Liver (tissue), 9 donors: ENCODE measurements around the gene COPE. TPM values are rescaled to one million over a fixed set of nuclear protein-coding genes. Genes with fewer than 3 reads are reported as not detected.

ENCODE experiments used
- DNase-seq: peaks from one replicate; pipeline ENCODE4 v3.0.0-alpha.2; 2017; ENCODE audit warnings: low spot score
- H3K27ac ChIP-seq, 2 donors: one replicate each; pipeline ENCODE4 v1.7.0; 2013; ENCODE audit warnings: inconsistent platforms in 2 of 2, low read length in 2 of 2, control low read depth in 1 of 2, low read depth in 1 of 2, mild to moderate bottlenecking in 1 of 2
- H3K27me3 ChIP-seq, 4 donors: one replicate each; pipeline versions ENCODE4 v1.6.1 to v1.7.0; 2013; ENCODE audit warnings: low read length in 3 of 4, inconsistent platforms in 1 of 4, mild to moderate bottlenecking in 1 of 4, moderate library complexity in 1 of 4; ENCODE audit not compliant: control insufficient read depth in 4 of 4, insufficient read depth in 4 of 4
- H3K36me3 ChIP-seq, 4 donors: one replicate each; pipeline versions ENCODE4 v1.6.1 to v1.7.0; 2013; ENCODE audit warnings: low read length in 3 of 4, mild to moderate bottlenecking in 3 of 4, low read depth in 1 of 4, moderate library complexity in 1 of 4; ENCODE audit not compliant: control insufficient read depth in 4 of 4, insufficient read depth in 3 of 4
- H3K4me1 ChIP-seq, 4 donors: one replicate each; pipeline versions ENCODE4 v1.6.1 to v1.7.0; 2013; ENCODE audit warnings: low read length in 3 of 4, mild to moderate bottlenecking in 3 of 4, moderate library complexity in 1 of 4; ENCODE audit not compliant: control insufficient read depth in 4 of 4, insufficient read depth in 4 of 4
- H3K4me3 ChIP-seq, 3 donors: one replicate each; pipeline versions ENCODE4 v1.6.1 to v1.7.0; 2013; ENCODE audit warnings: low read length in 3 of 3, control low read depth in 1 of 3, low read depth in 1 of 3, mild to moderate bottlenecking in 1 of 3
- H3K9ac ChIP-seq, 2 donors: one replicate each; pipeline ENCODE4 v1.7.0; 2013; ENCODE audit warnings: low read length in 2 of 2, mild to moderate bottlenecking in 2 of 2, moderate library complexity in 2 of 2, control low read depth in 1 of 2, low read depth in 1 of 2
- H3K9me3 ChIP-seq, 4 donors: one replicate each; pipeline versions ENCODE4 v1.6.1 to v1.7.0; 2013; ENCODE audit warnings: low read length in 3 of 4; ENCODE audit not compliant: control insufficient read depth in 4 of 4
- ATF3 ChIP-seq: IDR thresholded peaks from 2 replicates; pipeline ENCODE4 v1.6.1; 2016; ENCODE audit warnings: antibody characterized with exemption
- CTCF ChIP-seq: fragments of 150-350 bp; IDR thresholded peaks from 2 replicates; pipeline ENCODE4 v1.5.1; 2017; ENCODE audit warnings: improper control_type of control experiment, low read depth, low read length; ENCODE audit not compliant: missing input control
- EGR1 ChIP-seq, 2 donors: IDR thresholded peaks; 2 replicates each; pipeline ENCODE4 v1.6.1; 2016 to 2018; ENCODE audit warnings: antibody characterized with exemption in 2 of 2, low read depth in 2 of 2
- FOXA1 ChIP-seq: IDR thresholded peaks from 2 replicates; pipeline ENCODE4 v1.6.1; 2016; ENCODE audit warnings: antibody characterized with exemption
- FOXA2 ChIP-seq: IDR thresholded peaks from 2 replicates; pipeline ENCODE4 v1.6.1; 2016; ENCODE audit warnings: antibody characterized with exemption
- GABPA ChIP-seq, 2 donors: IDR thresholded peaks in 1 of 2; conservative IDR thresholded peaks in 1 of 2; 2 replicates each; pipeline ENCODE4 v1.6.1; 2016; ENCODE audit warnings: antibody characterized with exemption in 2 of 2, mild to moderate bottlenecking in 1 of 2, moderate library complexity in 1 of 2
- HNF4A ChIP-seq, 2 donors: conservative IDR thresholded peaks; 2 replicates each; pipeline ENCODE4 v1.6.1; 2016; ENCODE audit warnings: antibody characterized with exemption in 2 of 2, mild to moderate bottlenecking in 2 of 2
- HNF4G ChIP-seq: IDR thresholded peaks from 2 replicates; pipeline ENCODE4 v1.6.1; 2016; ENCODE audit warnings: antibody characterized with exemption
- JUND ChIP-seq, 2 donors: IDR thresholded peaks; 2 replicates each; pipeline ENCODE4 v1.6.1; 2016; ENCODE audit warnings: antibody characterized with exemption in 2 of 2
- MAX ChIP-seq: IDR thresholded peaks from 2 replicates; pipeline ENCODE4 v1.6.1; 2016; ENCODE audit warnings: antibody characterized with exemption
- NR2F2 ChIP-seq: IDR thresholded peaks from 2 replicates; pipeline ENCODE4 v1.6.1; 2016; ENCODE audit warnings: antibody characterized with exemption
- RAD21 ChIP-seq, 2 donors: IDR thresholded peaks; 2 replicates each; pipeline ENCODE4 v1.6.1; 2016; ENCODE audit warnings: antibody characterized with exemption in 2 of 2, mild to moderate bottlenecking in 2 of 2
- REST ChIP-seq: IDR thresholded peaks from 2 replicates; pipeline ENCODE4 v1.6.1; 2016; ENCODE audit warnings: antibody characterized with exemption, mild to moderate bottlenecking
- SP1 ChIP-seq: IDR thresholded peaks from 2 replicates; pipeline ENCODE4 v1.6.1; 2018; ENCODE audit warnings: antibody characterized with exemption, mild to moderate bottlenecking
- TAF1 ChIP-seq: conservative IDR thresholded peaks from 2 replicates; pipeline ENCODE4 v1.6.1; 2016; ENCODE audit warnings: antibody characterized with exemption, mild to moderate bottlenecking
- YY1 ChIP-seq: IDR thresholded peaks from 2 replicates; pipeline ENCODE4 v1.6.1; 2016; ENCODE audit warnings: antibody characterized with exemption, mild to moderate bottlenecking
- ZBTB33 ChIP-seq: IDR thresholded peaks from 2 replicates; pipeline ENCODE4 v1.6.1; 2016; ENCODE audit warnings: antibody characterized with exemption
- WGBS: extraction: QIAGEN DNeasy Blood & Tissue Kit; methylation state at CpG from one replicate; pipeline ENCODE4 v1.1.7; 2013; 5-methylcytosine and 5-hydroxymethylcytosine counted together
- polyA plus RNA-seq, 2 donors: library from polyadenylated mRNA; stranded (reverse) in 1 of 2; unstranded in 1 of 2; fragments of 200-250 nt in 1 of 2; fragments of >200 nt in 1 of 2; fragmentation: Nextera tagmentation in 1 of 2; extraction: Ambion mirVana in 1 of 2; gene quantifications; one replicate each; pipeline versions ENCODE4 v1.2.1 to v1.2.3, GENCODE V29; 2013 to 2015
- total RNA-seq, 2 donors: library from RNA; depleted of rRNA; stranded (reverse); fragments of >200 nt; gene quantifications; one replicate each; pipeline ENCODE4 v1.2.3, GENCODE V29; 2014
- donor health status: healthy.
- donor health status: healthy.
- donor health status: healthy.
- donor health status: healthy.
- donor health status: healthy.

The COPE gene
- total and polyA plus RNA-seq, 4 donors: 103 to 204 (median 142) TPM

GRCh38 chr19:18932216-18932841 is 13.1 kb upstream of the COPE start:
- Histone ChIP-seq H3K9me3 (no peaks in the 10 kb centered on the region), H3K36me3 (peaks cover 0 to 17% (median 0%) of the 10 kb centered on the region in 4 donors), H3K4me1 (peaks cover 0 to 3% (median under 1%) of the 10 kb centered on the region in 4 donors), H3K27ac (no peak overlapping the region), H3K4me3 (peak overlapping the region in 1 of 3 donors; percentile 19), H3K9ac (no peak overlapping the region), H3K27me3 (no peaks in the 10 kb centered on the region)
- WGBS: 11% methylated on average over 37 of the region's 37 CpGs
- DNase-seq: peak; percentile 95
- TF ChIP-seq CTCF (no peak), HNF4G (no peak), MAX (no peak), NR2F2 (no peak), ATF3 (no peak), FOXA2 (no peak), FOXA1 (no peak), EGR1 (IDR thresholded peaks at IDR 0.05; ENCODE audit: low read depth in 2 of 2) (no peak), RAD21 (IDR thresholded peaks at IDR 0.05) (no peak), JUND (IDR thresholded peaks at IDR 0.05) (no peak), SP1 (no peak), HNF4A (conservative IDR thresholded peaks at IDR 0.05) (no peak), REST (no peak), GABPA (IDR thresholded peaks at IDR 0.05 in 1 of 2, conservative IDR thresholded peaks at IDR 0.05 in 1 of 2) (no peak)

GRCh38 chr19:18931316-18932162 is 12.4 kb upstream of the COPE start:
- Histone ChIP-seq H3K27me3 (no peaks in the 10 kb centered on the region), H3K27ac (no peak overlapping the region), H3K9me3 (no peaks in the 10 kb centered on the region), H3K4me1 (peaks cover 0 to 3% (median under 1%) of the 10 kb centered on the region in 4 donors), H3K9ac (no peak overlapping the region), H3K4me3 (no peak overlapping the region), H3K36me3 (peaks cover 0 to 17% (median 1%) of the 10 kb centered on the region in 4 donors)
- WGBS: 85% methylated on average over 34 of the region's 34 CpGs
- no peak for DNase-seq
- TF ChIP-seq ZBTB33 (no peak), YY1 (no peak), REST (no peak), SP1 (no peak), RAD21 (IDR thresholded peaks at IDR 0.05) (no peak), TAF1 (no peak), FOXA1 (no peak), HNF4A (conservative IDR thresholded peaks at IDR 0.05) (no peak), HNF4G (no peak)
